Measurements from ENCODE around the gene ZNF573. TPM values are rescaled to one million over a fixed set of nuclear protein-coding genes. Genes with fewer than 3 reads are reported as not detected.
A peak's percentile ranks its signal among the peaks of the same experiment; 100 is the strongest.
"Not testable (repeated sequence)": the region's sequence is repeated elsewhere in the genome, so short reads cannot be mapped to it uniquely, and the experiment has no call there.

ZNF573 gene
- polyA plus RNA-seq, 1 donor (not counting 4 experiments of a cell fraction or from before 2014, with no cell fraction given): 3.5 TPM

DNA sequence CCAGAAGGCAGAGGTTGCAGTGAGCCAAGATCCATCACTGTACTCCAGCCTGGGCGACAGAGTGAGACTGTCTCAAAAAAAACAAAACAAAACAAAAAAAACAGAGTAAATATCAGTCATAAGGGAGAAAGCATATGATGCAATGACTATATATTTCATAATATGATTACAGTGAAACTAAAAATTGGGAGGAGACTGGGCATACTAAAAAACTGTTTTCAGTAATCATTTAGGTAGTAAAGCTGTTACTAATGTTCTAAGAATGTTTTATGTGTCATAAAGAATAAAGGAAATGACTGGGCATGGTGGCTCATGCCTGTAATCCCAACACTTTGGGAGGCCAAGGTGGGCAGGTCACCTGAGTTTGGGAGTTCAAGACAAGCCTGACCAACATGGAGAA lies 15.9 kb downstream of the ZNF573 start:
- no peaks in the 10 kb centered on the region for H3K27me3 ChIP-seq (ENCODE audit: control insufficient read depth, extremely low read depth, insufficient read depth, low read length)
- H3K9me3 ChIP-seq (ENCODE audit: control insufficient read depth, low read depth, low read length): no peaks in the 10 kb centered on the region

DNA sequence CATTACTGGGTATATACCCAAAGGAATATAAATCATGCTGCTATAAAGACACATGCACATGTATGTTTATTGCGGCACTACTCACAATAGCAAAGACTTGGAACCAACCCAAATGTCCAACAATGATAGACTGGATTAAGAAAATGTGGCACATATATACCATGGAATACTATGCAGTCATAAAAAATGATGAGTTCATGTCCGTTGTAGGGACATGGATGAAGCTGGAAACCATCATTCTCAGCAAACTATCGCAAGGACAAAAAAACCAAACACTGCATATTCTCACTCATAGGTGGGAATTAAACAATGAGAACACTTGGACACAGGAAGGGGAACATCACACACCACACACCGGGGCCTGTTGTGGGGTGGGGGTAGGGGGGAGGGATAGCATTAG lies 21.7 kb downstream of the ZNF573 start:
- H3K27ac ChIP-seq (ENCODE audit: control insufficient read depth, insufficient read depth, low read length); FAIRE-seq; H3K27me3 ChIP-seq (ENCODE audit: control insufficient read depth, extremely low read depth, insufficient read depth, low read length); H3K79me2 ChIP-seq (ENCODE audit: control insufficient read depth, insufficient read depth, low read length); H3K9ac ChIP-seq (ENCODE audit: control insufficient read depth, extremely low read depth, insufficient read depth, low read length); H3K4me3 ChIP-seq (ENCODE audit: control insufficient read depth in 2 of 3, extremely low read depth in 1 of 3, insufficient read depth in 2 of 3, low read depth in 1 of 3, low read length in 3 of 3); H3K36me3 ChIP-seq (ENCODE audit: control insufficient read depth in 2 of 2, extremely low read depth in 1 of 2, insufficient read depth in 2 of 2, low read length in 2 of 2); H3K4me1 ChIP-seq (ENCODE audit: control insufficient read depth, extremely low read depth, insufficient read depth, low read length); DNase-seq (ENCODE audit: low read depth, low spot score); H3K9me1 ChIP-seq (ENCODE audit: control insufficient read depth, extremely low read depth, insufficient read depth, low read length); H4K20me1 ChIP-seq (ENCODE audit: control insufficient read depth, extremely low read depth, insufficient read depth, low read length); H2AFZ ChIP-seq (ENCODE audit: control insufficient read depth, low read length); dilution Hi-C loops (cut with MboI; ENCODE audit: extremely low pct_ligation_motif_present, low sequenced_read_pairs); H3K4me2 ChIP-seq (ENCODE audit: control insufficient read depth, extremely low read depth, insufficient read depth, low read depth, low read length); H3K9me3 ChIP-seq (ENCODE audit: control insufficient read depth, low read depth, low read length): not testable (repeated sequence)

More for the DNA sequence above, 15.9 kb downstream of the ZNF573 start:
- no peak overlapping the region for H3K9ac ChIP-seq (ENCODE audit: control insufficient read depth, extremely low read depth, insufficient read depth, low read length)
- H3K79me2 ChIP-seq (ENCODE audit: control insufficient read depth, insufficient read depth, low read length): no peaks in the 10 kb centered on the region
- H4K20me1 ChIP-seq (ENCODE audit: control insufficient read depth, extremely low read depth, insufficient read depth, low read length): no peaks in the 10 kb centered on the region
- no peak for TF ChIP-seq EZH2 (IDR thresholded peaks at IDR 0.05; ENCODE audit: low read length)
- TF ChIP-seq, protein P1, sequence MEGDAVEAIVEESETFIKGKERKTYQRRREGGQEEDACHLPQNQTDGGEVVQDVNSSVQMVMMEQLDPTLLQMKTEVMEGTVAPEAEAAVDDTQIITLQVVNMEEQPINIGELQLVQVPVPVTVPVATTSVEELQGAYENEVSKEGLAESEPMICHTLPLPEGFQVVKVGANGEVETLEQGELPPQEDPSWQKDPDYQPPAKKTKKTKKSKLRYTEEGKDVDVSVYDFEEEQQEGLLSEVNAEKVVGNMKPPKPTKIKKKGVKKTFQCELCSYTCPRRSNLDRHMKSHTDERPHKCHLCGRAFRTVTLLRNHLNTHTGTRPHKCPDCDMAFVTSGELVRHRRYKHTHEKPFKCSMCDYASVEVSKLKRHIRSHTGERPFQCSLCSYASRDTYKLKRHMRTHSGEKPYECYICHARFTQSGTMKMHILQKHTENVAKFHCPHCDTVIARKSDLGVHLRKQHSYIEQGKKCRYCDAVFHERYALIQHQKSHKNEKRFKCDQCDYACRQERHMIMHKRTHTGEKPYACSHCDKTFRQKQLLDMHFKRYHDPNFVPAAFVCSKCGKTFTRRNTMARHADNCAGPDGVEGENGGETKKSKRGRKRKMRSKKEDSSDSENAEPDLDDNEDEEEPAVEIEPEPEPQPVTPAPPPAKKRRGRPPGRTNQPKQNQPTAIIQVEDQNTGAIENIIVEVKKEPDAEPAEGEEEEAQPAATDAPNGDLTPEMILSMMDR (optimal IDR thresholded peaks at IDR 0.05 in 1 of 3, IDR thresholded peaks at IDR 0.05 in 1 of 3, conservative IDR thresholded peaks at IDR 0.05 in 1 of 3; ENCODE audit: extremely low read depth in 1 of 3, insufficient read depth in 2 of 3, low read length in 3 of 3): no peak
- FAIRE-seq (peak; percentile 63), DNase-seq (ENCODE audit: low read depth, low spot score) (no peak)
- H3K9me1 ChIP-seq (ENCODE audit: control insufficient read depth, extremely low read depth, insufficient read depth, low read length): no peaks in the 10 kb centered on the region
- H2AFZ ChIP-seq (ENCODE audit: control insufficient read depth, low read length): no peak overlapping the region
- peaks cover 0 to 4% of the 10 kb centered on the region in 2 experiments for H3K36me3 ChIP-seq (ENCODE audit: control insufficient read depth in 2 of 2, extremely low read depth in 1 of 2, insufficient read depth in 2 of 2, low read length in 2 of 2)
- dilution Hi-C loops (cut with MboI; ENCODE audit: extremely low pct_ligation_motif_present, low sequenced_read_pairs): no loop called here
- no peak overlapping the region for H3K4me2 ChIP-seq (ENCODE audit: control insufficient read depth, extremely low read depth, insufficient read depth, low read depth, low read length)
- peaks cover 10% of the 10 kb centered on the region for H3K4me1 ChIP-seq (ENCODE audit: control insufficient read depth, extremely low read depth, insufficient read depth, low read length)
- H3K27ac ChIP-seq (ENCODE audit: control insufficient read depth, insufficient read depth, low read length): peak overlapping the region; percentile 68
- H3K4me3 ChIP-seq (ENCODE audit: control insufficient read depth in 2 of 3, extremely low read depth in 1 of 3, insufficient read depth in 2 of 3, low read depth in 1 of 3, low read length in 3 of 3): no peak overlapping the region

DNA sequence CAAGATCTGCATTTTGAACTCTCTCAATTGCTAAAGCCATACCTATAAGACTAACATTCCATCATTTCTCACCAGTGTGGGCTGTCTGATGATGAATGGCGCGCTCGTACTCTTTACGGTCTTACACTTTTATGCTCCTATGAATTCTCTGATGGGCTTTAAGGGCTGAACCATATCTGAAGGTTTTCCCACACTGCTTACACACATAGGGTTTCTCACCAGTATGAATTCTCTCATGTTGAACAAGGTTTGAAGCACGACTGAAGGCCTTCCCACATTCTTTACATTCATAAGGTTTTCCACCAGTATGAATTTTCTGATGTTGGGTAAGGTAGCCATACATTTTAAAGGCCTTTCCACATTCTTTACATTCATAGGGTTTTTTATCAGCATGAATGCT lies 41.0 kb downstream of the ZNF573 start:
- H3K4me3 ChIP-seq (ENCODE audit: control insufficient read depth in 2 of 3, extremely low read depth in 1 of 3, insufficient read depth in 2 of 3, low read depth in 1 of 3, low read length in 3 of 3): no peak overlapping the region
- no peak overlapping the region for H2AFZ ChIP-seq (ENCODE audit: control insufficient read depth, low read length)
- no peaks in the 10 kb centered on the region for H3K79me2 ChIP-seq (ENCODE audit: control insufficient read depth, insufficient read depth, low read length)
- H3K9me1 ChIP-seq (ENCODE audit: control insufficient read depth, extremely low read depth, insufficient read depth, low read length): no peaks in the 10 kb centered on the region
- H3K9me3 ChIP-seq (ENCODE audit: control insufficient read depth, low read depth, low read length): peaks cover 24% of the 10 kb centered on the region
- no peak overlapping the region for H3K4me2 ChIP-seq (ENCODE audit: control insufficient read depth, extremely low read depth, insufficient read depth, low read depth, low read length)
- H3K4me1 ChIP-seq (ENCODE audit: control insufficient read depth, extremely low read depth, insufficient read depth, low read length): no peaks in the 10 kb centered on the region
- H3K36me3 ChIP-seq (ENCODE audit: control insufficient read depth in 2 of 2, extremely low read depth in 1 of 2, insufficient read depth in 2 of 2, low read length in 2 of 2): peaks cover 4 to 7% of the 10 kb centered on the region in 2 experiments
- H4K20me1 ChIP-seq (ENCODE audit: control insufficient read depth, extremely low read depth, insufficient read depth, low read length): no peaks in the 10 kb centered on the region
- H3K27ac ChIP-seq (ENCODE audit: control insufficient read depth, insufficient read depth, low read length): no peak overlapping the region
- no peak overlapping the region for H3K9ac ChIP-seq (ENCODE audit: control insufficient read depth, extremely low read depth, insufficient read depth, low read length)
- H3K27me3 ChIP-seq (ENCODE audit: control insufficient read depth, extremely low read depth, insufficient read depth, low read length): no peaks in the 10 kb centered on the region
- DNase-seq (ENCODE audit: low read depth, low spot score) (no peak), FAIRE-seq (no peak)
- dilution Hi-C loops (cut with MboI; ENCODE audit: extremely low pct_ligation_motif_present, low sequenced_read_pairs): no loop called here
- no peak for TF ChIP-seq EZH2 (IDR thresholded peaks at IDR 0.05; ENCODE audit: low read length)
- TF ChIP-seq, protein P1 (optimal IDR thresholded peaks at IDR 0.05 in 1 of 3, IDR thresholded peaks at IDR 0.05 in 1 of 3, conservative IDR thresholded peaks at IDR 0.05 in 1 of 3; ENCODE audit: extremely low read depth in 1 of 3, insufficient read depth in 2 of 3, low read length in 3 of 3): no peak

All from keratinocyte (primary cell).